ENCODE measurements around the gene ABHD1.

ABHD1 gene

GRCh38 chr2:27152102-27152795, 28.6 kb downstream of the ABHD1 start:
- DNase-seq (ENCODE audit: low read depth) = no peak
- TF ChIP-seq CTCF (IDR thresholded peaks at IDR 0.05; ENCODE audit: control insufficient read depth, extremely low read depth, insufficient read depth) = no peak
- no peak overlapping the region for H3K4me3 ChIP-seq (ENCODE audit: low read depth, low read length)

GRCh38 chr2:27152796-27153464, 29.3 kb downstream of the ABHD1 start:
- TF ChIP-seq CTCF (IDR thresholded peaks at IDR 0.05; ENCODE audit: control insufficient read depth, extremely low read depth, insufficient read depth) = no peak
- H3K4me3 ChIP-seq (ENCODE audit: low read depth, low read length) = no peak overlapping the region
- DNase-seq (ENCODE audit: low read depth) = no peak

GRCh38 chr2:27154488-27154887, 30.9 kb downstream of the ABHD1 start:
- no peak for TF ChIP-seq CTCF (IDR thresholded peaks at IDR 0.05; ENCODE audit: control insufficient read depth, extremely low read depth, insufficient read depth)
- no peak for DNase-seq (ENCODE audit: low read depth)
- no peak overlapping the region for H3K4me3 ChIP-seq (ENCODE audit: low read depth, low read length)

GRCh38 chr2:27155069-27155520, 31.5 kb downstream of the ABHD1 start:
- H3K4me3 ChIP-seq (ENCODE audit: low read depth, low read length) = no peak overlapping the region
- no peak for DNase-seq (ENCODE audit: low read depth)
- TF ChIP-seq CTCF (IDR thresholded peaks at IDR 0.05; ENCODE audit: control insufficient read depth, extremely low read depth, insufficient read depth) = no peak

- DNase-seq (ENCODE audit: low read depth) = no peak
- H3K4me3 ChIP-seq (ENCODE audit: low read depth, low read length) = no peak overlapping the region
- TF ChIP-seq CTCF (IDR thresholded peaks at IDR 0.05; ENCODE audit: control insufficient read depth, extremely low read depth, insufficient read depth) = no peak
Observed at GRCh38 chr2:27158468-27158867, 34.9 kb downstream of the ABHD1 start.

- no peak overlapping the region for H3K4me3 ChIP-seq (ENCODE audit: low read depth, low read length)
- DNase-seq (ENCODE audit: low read depth) = no peak
- no peak for TF ChIP-seq CTCF (IDR thresholded peaks at IDR 0.05; ENCODE audit: control insufficient read depth, extremely low read depth, insufficient read depth)
Observed at GRCh38 chr2:27159271-27159670, 35.7 kb downstream of the ABHD1 start.
